Adrenal gland (tissue), 12 donors: ENCODE measurements around the gene PCDHA2. TPM values are rescaled to one million over a fixed set of nuclear protein-coding genes. Genes with fewer than 3 reads are reported as not detected.
"Not testable (repeated sequence)": the region's sequence is repeated elsewhere in the genome, so short reads cannot be mapped to it uniquely, and the experiment has no call there.

Source experiments
- DNase-seq, 7 donors: peaks; one replicate each; pipeline ENCODE4 v3.0.0-alpha.2; 2019 to 2020
- H3K27ac ChIP-seq, 5 donors: fragments of 200-600 bp; sonication (generic) in 4 of 5; 1 replicate in 3 of 5; 2 replicates in 2 of 5; pipeline versions ENCODE4 v1.5.1 to v1.8.0; 2016 to 2020; ENCODE audit warnings: mild to moderate bottlenecking in 1 of 5
- H3K27me3 ChIP-seq: fragments of 200-600 bp; 2 replicates; pipeline ENCODE4 v1.8.0; 2021
- H3K36me3 ChIP-seq, 2 donors: fragments of 200-600 bp; replicated peaks in 1 of 2; 1 replicate in 1 of 2; 2 replicates in 1 of 2; pipeline versions ENCODE4 v1.5.1 to v1.8.0; 2018 to 2022
- H3K4me1 ChIP-seq, 2 donors: fragments of 200-600 bp; replicated peaks in 1 of 2; 1 replicate in 1 of 2; 2 replicates in 1 of 2; pipeline versions ENCODE4 v1.5.1 to v1.8.0; 2018 to 2021
- H3K4me3 ChIP-seq, 4 donors: fragments of 200-600 bp; sonication (generic) in 3 of 4; one replicate each; pipeline ENCODE4 v1.5.1; 2016 to 2018
- H3K9me3 ChIP-seq, 3 donors: fragments of 200-600 bp; sonication (generic) in 1 of 3; replicated peaks in 1 of 3; 1 replicate in 2 of 3; 2 replicates in 1 of 3; pipeline versions ENCODE4 v1.5.1 to v1.8.0; 2016 to 2021
- CTCF ChIP-seq, 6 experiments: fragments of 450-650 bp in 4 of 6; fragments of 200-600 bp in 2 of 6; sonication (generic) in 1 of 6; IDR thresholded peaks; 1 replicate in 5 of 6; 2 replicates in 1 of 6; pipeline versions ENCODE4 v1.5.1 to v1.8.0; 2016 to 2021; ENCODE audit warnings: antibody characterized with exemption in 6 of 6, mild to moderate bottlenecking in 2 of 6, moderate library complexity in 1 of 6
- POLR2A ChIP-seq, 2 donors: fragments of 450-650 bp; IDR thresholded peaks; one replicate each; pipeline ENCODE4 v1.6.1; 2017; ENCODE audit warnings: antibody characterized with exemption in 2 of 2, mild to moderate bottlenecking in 2 of 2, moderate library complexity in 1 of 2
- WGBS, 4 donors: extraction: QIAGEN DNeasy Blood & Tissue Kit in 2 of 4; methylation state at CpG; one replicate each; pipeline versions ENCODE4 v1.1.5 to v1.1.7; 2013 to 2017; 5-methylcytosine and 5-hydroxymethylcytosine counted together
- intact Hi-C, 2 donors: fragments of 100-400 bp; cut with DNase I; formaldehyde crosslinking; loops; one replicate each; pipeline versions ENCODE4 v1.14.1 to v1.15.0; 2022 to 2023
- polyA plus RNA-seq, 3 donors: library from polyadenylated mRNA; stranded (reverse); fragments of 200-250 nt in 2 of 3; fragments of 350-450 nt in 1 of 3; fragmentation: Illumina TruSeq in 1 of 3; extraction: RNeasy Lipid Tissue Mini Kit (QIAGEN cat#74804) in 1 of 3; gene quantifications; one replicate each; pipeline ENCODE4 v1.2.3, GENCODE V29; 2013 to 2014
- total RNA-seq, 9 donors: library from RNA; depleted of rRNA in 4 of 9; stranded (reverse); fragments of >200 nt in 4 of 9; fragments of 120-200 nt in 1 of 9; fragmentation: NEBNext Ultra II Directional in 1 of 9; extraction: Animal tissue kit (Norgen Biotek cat#: 25700) in 1 of 9; gene quantifications; one replicate each; pipeline versions ENCODE4 v1.1.0 to v1.2.4, GENCODE V29; 2013 to 2023
- donor health status: healthy with polysubstance abuse.
- donor health status: Bipolar disorder and iron deficiency.
- donor health status: DM: yes; HTN: yes; CAD: no.
- donor health status: DM: no; HTN: no; CAD: no.
- donor health status: DM: no; HTN: no; CAD: no.
- donor health status: DM: yes; HTN: yes; CAD: no.

The PCDHA2 gene
- total and polyA plus RNA-seq, 12 donors, result 0.03 to 0.28 (median 0.14) TPM; not detected in 6

DNA sequence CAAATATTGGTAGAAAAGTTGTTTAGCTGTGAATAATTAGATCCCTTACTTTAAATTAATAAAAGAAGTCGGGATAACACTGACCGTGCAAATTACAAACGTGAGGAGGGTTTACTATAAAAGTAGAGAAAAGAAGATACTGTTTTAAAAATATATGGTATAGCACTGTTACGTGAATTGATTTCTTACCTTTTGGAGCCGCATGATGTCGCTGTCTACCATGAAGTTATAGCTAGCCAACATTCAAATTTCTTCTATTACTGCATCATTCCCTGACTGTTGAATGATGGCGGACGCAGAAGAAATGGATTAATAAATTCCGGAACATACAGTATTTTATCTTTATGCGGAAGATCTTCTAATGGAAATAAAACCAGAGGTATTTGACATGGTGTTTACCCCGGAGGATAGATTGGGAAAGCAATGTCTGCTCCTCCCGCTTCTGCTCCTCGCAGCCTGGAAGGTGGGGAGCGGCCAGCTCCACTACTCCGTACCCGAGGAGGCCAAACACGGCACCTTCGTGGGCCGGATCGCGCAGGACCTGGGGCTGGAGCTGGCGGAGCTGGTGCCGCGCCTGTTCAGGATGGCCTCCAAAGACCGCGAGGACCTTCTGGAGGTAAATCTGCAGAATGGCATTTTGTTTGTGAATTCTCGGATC, 33.2 kb downstream of the PCDHA2 start, which contains the start of gene PCDHA6:
TSS of gene PCDHA6 (plus strand) at position 257 of the 658 bp plus-strand sequence. CDS start at position 389, 132 bp downstream.
- no peaks in the 10 kb centered on the region for H3K36me3 ChIP-seq
- 13 to 25% (median 15%) methylated on average over 13 to 27 of the region's 27 CpGs for WGBS, 4 donors
- H3K4me1 ChIP-seq, result no peaks in the 10 kb centered on the region
- DNase-seq, result no peak
- no peaks in the 10 kb centered on the region for H3K9me3 ChIP-seq
- peak within 1 kb of the TSS in 1 of 4 donors; percentile 36 for H3K4me3 ChIP-seq
- TF ChIP-seq CTCF (IDR thresholded peaks at IDR 0.05) (no peak), POLR2A (IDR thresholded peaks at IDR 0.05) (no peak)
- H3K27me3 ChIP-seq, result peaks cover 4% of the 10 kb centered on the region
- intact Hi-C loops, result no loop called here
- H3K27ac ChIP-seq, result no peak within 1 kb of the TSS

DNA sequence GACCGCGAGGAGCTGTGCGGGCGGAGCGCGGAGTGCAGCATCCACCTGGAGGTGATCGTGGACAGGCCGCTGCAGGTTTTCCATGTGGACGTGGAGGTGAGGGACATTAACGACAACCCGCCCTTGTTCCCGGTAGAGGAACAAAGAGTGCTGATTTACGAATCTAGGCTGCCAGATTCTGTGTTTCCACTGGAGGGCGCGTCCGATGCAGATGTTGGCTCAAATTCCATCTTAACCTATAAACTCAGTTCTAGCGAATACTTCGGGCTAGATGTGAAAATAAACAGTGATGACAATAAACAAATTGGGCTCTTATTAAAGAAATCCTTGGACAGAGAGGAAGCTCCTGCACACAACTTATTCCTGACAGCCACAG, 33.7 kb downstream of the PCDHA2 start:
- Histone ChIP-seq H3K36me3 (no peaks in the 10 kb centered on the region), H3K4me3 (peak overlapping the region in 1 of 4 donors; percentile 36), H3K27ac (no peak overlapping the region), H3K4me1 (no peaks in the 10 kb centered on the region), H3K9me3 (no peaks in the 10 kb centered on the region), H3K27me3 (peaks cover 8% of the 10 kb centered on the region)
- TF ChIP-seq POLR2A (IDR thresholded peaks at IDR 0.05) (no peak), CTCF (IDR thresholded peaks at IDR 0.05) (no peak)
- 12 to 27% (median 19%) methylated on average over 11 to 18 of the region's 18 CpGs for WGBS, 4 donors
- no peak for DNase-seq
- intact Hi-C loops, result no loop called here

GRCh38 chr5:140829511-140830501, 35.2 kb downstream of the PCDHA2 start:
- H3K27ac ChIP-seq, H3K4me3 ChIP-seq, H3K9me3 ChIP-seq, intact Hi-C loops, H3K4me1 ChIP-seq, DNase-seq, H3K36me3 ChIP-seq: not testable (repeated sequence)
- WGBS, 4 donors, result 35 to 45% (median 40%) methylated on average over 30 to 106 of the region's 106 CpGs
- peaks cover 15% of the 10 kb centered on the region for H3K27me3 ChIP-seq

GRCh38 chr5:140833993-140834392, 39.3 kb downstream of the PCDHA2 start, which contains the start of gene PCDHA7:
Gene PCDHA7 (plus strand): TSS chr5:140834269. CDS start chr5:140834384, 115 bp downstream.
- intact Hi-C loops, result no loop called here
- TF ChIP-seq CTCF (IDR thresholded peaks at IDR 0.05) (no peak), POLR2A (IDR thresholded peaks at IDR 0.05) (no peak)
- H3K4me3 ChIP-seq, result no peak within 1 kb of the TSS
- 5 to 14% (median 8%) methylated on average over 8 of the region's 8 CpGs for WGBS, 4 donors
- H3K9me3 ChIP-seq, result no peaks in the 10 kb centered on the region
- DNase-seq, result no peak
- no peak within 1 kb of the TSS for H3K27ac ChIP-seq
- no peaks in the 10 kb centered on the region for H3K4me1 ChIP-seq
- peaks cover 21% of the 10 kb centered on the region for H3K27me3 ChIP-seq
- no peaks in the 10 kb centered on the region for H3K36me3 ChIP-seq

DNA sequence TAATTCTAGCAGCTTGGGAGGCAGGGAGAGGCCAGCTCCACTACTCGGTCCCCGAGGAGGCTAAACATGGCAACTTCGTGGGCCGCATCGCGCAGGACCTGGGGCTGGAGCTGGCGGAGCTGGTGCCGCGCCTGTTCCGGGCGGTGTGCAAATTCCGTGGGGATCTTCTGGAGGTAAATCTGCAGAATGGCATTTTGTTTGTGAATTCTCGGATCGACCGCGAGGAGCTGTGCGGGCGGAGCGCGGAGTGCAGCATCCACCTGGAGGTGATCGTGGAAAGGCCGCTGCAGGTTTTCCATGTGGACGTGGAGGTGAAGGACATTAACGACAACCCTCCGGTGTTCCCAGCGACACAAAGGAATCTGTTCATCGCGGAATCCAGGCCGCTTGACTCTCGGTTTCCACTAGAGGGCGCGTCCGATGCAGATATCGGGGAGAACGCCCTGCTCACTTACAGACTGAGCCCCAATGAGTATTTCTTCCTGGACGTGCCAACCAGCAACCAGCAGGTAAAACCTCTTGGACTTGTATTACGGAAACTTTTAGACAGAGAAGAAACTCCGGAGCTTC, 39.9 kb downstream of the PCDHA2 start:
- H3K9me3 ChIP-seq, H3K4me3 ChIP-seq, DNase-seq, H3K36me3 ChIP-seq, intact Hi-C loops, H3K4me1 ChIP-seq, H3K27ac ChIP-seq: not testable (repeated sequence)
- WGBS, 4 donors, result 16 to 20% (median 18%) methylated on average over 19 to 26 of the region's 38 CpGs
- peaks cover 21% of the 10 kb centered on the region for H3K27me3 ChIP-seq
